ENCODE measurements around the gene SEPTIN6.

GRCh38 chrX:119729408-119730201, 36.6 kb upstream of the SEPTIN6 start:
- TF ChIP-seq CTCF (conservative IDR thresholded peaks at IDR 0.05 in 1 of 2, IDR thresholded peaks at IDR 0.05 in 1 of 2; ENCODE audit: low read depth in 1 of 2, low read length in 2 of 2) (peak; percentile 46 to 58), EZH2 (IDR thresholded peaks at IDR 0.05; ENCODE audit: low read length, missing control alignments) (no peak)
